Retinal pigment epithelial cell (primary cell): ENCODE data around the gene FREY1.
A peak's percentile ranks its signal among the peaks of the same experiment; 100 is the strongest.

ENCODE experiments used
- DNase-seq: peaks from one replicate; pipeline ENCODE4 v3.0.0-alpha.2; 2010; ENCODE audit warnings: low read depth
- H3K4me3 ChIP-seq: 2 replicates; pipeline ENCODE4 v1.5.1; 2011; ENCODE audit warnings: mild to moderate bottlenecking, low read length, control low read depth, moderate library complexity
- CTCF ChIP-seq: conservative IDR thresholded peaks from 2 replicates; pipeline ENCODE4 v1.5.1; 2011; ENCODE audit warnings: low read depth, low read length, control low read depth, inconsistent platforms

The FREY1 gene

GRCh38 chr11:45885921-45886721, 20.9 kb downstream of the FREY1 start:
- H3K4me3 ChIP-seq: peak overlapping the region; percentile 37
- TF ChIP-seq CTCF: no peak
- DNase-seq: no peak

- peak within 1 kb of the TSS; percentile 37 for H3K4me3 ChIP-seq
- TF ChIP-seq CTCF: no peak
- no peak for DNase-seq
Measured at GRCh38 chr11:45885274-45885920, 21.7 kb downstream of the FREY1 start, which contains the start of gene MAPK8IP1. TSS of gene MAPK8IP1 (plus strand) at chr11:45885651. CDS start at chr11:45885821, 170 bp downstream.

GRCh38 chr11:45884596-45885185, 22.4 kb downstream of the FREY1 start:
- H3K4me3 ChIP-seq: no peak overlapping the region
- DNase-seq: no peak
- TF ChIP-seq CTCF: no peak

GRCh38 chr11:45881708-45882368, 25.2 kb downstream of the FREY1 start:
- no peak for TF ChIP-seq CTCF
- no peak for DNase-seq
- H3K4me3 ChIP-seq: no peak overlapping the region

GRCh38 chr11:45880772-45881570, 26.1 kb downstream of the FREY1 start:
- no peak for TF ChIP-seq CTCF
- H3K4me3 ChIP-seq: no peak overlapping the region
- no peak for DNase-seq
